Bronchial epithelial cell (primary cell): ENCODE measurements around the gene SPTBN4. TPM values are rescaled to one million over a fixed set of nuclear protein-coding genes. Genes with fewer than 3 reads are reported as not detected.
A peak's percentile ranks its signal among the peaks of the same experiment; 100 is the strongest.
"Not testable (repeated sequence)": the region's sequence is repeated elsewhere in the genome, so short reads cannot be mapped to it uniquely, and the experiment has no call there.

Experiments used
- DNase-seq: peaks from one replicate; pipeline ENCODE4 v3.0.0-alpha.2; 2010; ENCODE audit warnings: low read depth
- FAIRE-seq: peaks from 2 replicates; lab custom pipeline; 2011; peaks lifted over from hg19 to GRCh38; lab: Jason Lieb, UNC
- H3K27me3 ChIP-seq: 2 replicates; pipeline ENCODE4 v1.5.1; 2011; ENCODE audit warnings: low read length; ENCODE audit not compliant: control insufficient read depth, insufficient read depth
- H3K36me3 ChIP-seq: 2 replicates; pipeline ENCODE4 v1.5.1; 2011; ENCODE audit warnings: low read length; ENCODE audit not compliant: control insufficient read depth, insufficient read depth
- H3K4me3 ChIP-seq: 2 replicates; pipeline ENCODE4 v1.5.1; 2011; ENCODE audit warnings: mild to moderate bottlenecking, low read depth, low read length, control low read depth
- total RNA-seq: library from RNA; depleted of rRNA; stranded (reverse); fragments of >200 nt; gene quantifications from 2 replicates; pipeline ENCODE4 v1.2.1, GENCODE V29; 2014
- TF ChIP-seq, protein P1 (sequence below): IDR thresholded peaks from 2 replicates; pipeline ENCODE4 v1.5.1; 2011; ENCODE audit warnings: mild to moderate bottlenecking, moderate library complexity, low read length, control low read depth, inconsistent platforms; ENCODE audit not compliant: insufficient read depth, severe bottlenecking

The SPTBN4 gene
- total RNA-seq, 1 donor from 2014 or later, result 0.53 TPM

DNA sequence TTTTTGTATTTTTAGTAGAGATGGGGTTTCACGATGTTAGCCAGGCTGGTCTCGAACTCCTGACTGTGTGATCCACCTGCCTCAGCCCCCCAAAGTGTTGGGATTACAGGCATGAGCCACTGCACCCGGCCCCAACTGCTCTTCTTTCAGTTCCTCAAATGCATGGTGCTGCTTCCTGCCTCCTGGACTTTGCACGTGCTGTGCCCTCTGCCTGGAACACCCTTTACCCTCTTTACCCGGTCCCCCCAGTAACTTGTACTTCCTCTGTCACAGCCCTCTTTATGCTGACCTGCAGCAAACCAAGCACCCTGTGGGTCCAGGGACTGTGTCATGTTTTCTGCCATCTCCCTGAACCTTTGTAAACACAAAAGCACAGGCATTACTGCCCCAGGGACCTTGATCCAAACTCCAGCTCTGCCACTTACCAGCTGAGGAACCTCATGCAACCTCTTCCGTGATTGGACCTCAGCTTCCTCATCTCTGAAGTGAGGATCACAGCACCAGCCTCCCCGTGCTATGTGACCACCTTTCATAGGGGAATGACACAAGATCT is 5.1 kb upstream of the SPTBN4 start:
- no peak for FAIRE-seq
- TF ChIP-seq, protein P1, sequence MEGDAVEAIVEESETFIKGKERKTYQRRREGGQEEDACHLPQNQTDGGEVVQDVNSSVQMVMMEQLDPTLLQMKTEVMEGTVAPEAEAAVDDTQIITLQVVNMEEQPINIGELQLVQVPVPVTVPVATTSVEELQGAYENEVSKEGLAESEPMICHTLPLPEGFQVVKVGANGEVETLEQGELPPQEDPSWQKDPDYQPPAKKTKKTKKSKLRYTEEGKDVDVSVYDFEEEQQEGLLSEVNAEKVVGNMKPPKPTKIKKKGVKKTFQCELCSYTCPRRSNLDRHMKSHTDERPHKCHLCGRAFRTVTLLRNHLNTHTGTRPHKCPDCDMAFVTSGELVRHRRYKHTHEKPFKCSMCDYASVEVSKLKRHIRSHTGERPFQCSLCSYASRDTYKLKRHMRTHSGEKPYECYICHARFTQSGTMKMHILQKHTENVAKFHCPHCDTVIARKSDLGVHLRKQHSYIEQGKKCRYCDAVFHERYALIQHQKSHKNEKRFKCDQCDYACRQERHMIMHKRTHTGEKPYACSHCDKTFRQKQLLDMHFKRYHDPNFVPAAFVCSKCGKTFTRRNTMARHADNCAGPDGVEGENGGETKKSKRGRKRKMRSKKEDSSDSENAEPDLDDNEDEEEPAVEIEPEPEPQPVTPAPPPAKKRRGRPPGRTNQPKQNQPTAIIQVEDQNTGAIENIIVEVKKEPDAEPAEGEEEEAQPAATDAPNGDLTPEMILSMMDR, result no peak
- H3K36me3 ChIP-seq, result peaks cover 14% of the 10 kb centered on the region
- DNase-seq, result no peak
- H3K4me3 ChIP-seq, result no peak overlapping the region
- H3K27me3 ChIP-seq, result peaks cover 2% of the 10 kb centered on the region

DNA sequence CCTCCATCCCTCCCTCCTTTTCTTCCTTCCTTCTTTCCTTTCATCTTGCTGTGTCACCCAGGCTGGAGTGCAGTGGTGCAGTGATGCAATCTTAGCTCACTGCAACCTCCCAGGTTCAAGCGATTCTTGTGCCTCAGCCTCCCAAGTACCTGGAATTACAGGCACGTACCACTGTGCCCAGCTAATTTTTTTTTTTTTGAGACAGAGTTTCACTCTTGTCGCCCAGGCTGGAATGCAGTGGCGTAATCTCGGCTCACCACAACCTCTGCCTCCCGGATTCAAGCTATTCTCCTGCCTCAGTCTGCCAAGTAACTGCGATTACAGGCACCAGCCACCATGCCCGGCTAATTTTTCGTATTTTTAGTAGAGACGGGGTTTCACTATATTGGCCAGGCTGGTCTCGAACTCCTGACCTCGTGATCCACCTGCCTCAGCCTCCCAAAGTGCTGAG is 3.2 kb upstream of the SPTBN4 start:
- FAIRE-seq, H3K36me3 ChIP-seq, H3K27me3 ChIP-seq: not testable (repeated sequence)
- peak; percentile 74 for DNase-seq
- peak overlapping the region; percentile 81 for H3K4me3 ChIP-seq

DNA sequence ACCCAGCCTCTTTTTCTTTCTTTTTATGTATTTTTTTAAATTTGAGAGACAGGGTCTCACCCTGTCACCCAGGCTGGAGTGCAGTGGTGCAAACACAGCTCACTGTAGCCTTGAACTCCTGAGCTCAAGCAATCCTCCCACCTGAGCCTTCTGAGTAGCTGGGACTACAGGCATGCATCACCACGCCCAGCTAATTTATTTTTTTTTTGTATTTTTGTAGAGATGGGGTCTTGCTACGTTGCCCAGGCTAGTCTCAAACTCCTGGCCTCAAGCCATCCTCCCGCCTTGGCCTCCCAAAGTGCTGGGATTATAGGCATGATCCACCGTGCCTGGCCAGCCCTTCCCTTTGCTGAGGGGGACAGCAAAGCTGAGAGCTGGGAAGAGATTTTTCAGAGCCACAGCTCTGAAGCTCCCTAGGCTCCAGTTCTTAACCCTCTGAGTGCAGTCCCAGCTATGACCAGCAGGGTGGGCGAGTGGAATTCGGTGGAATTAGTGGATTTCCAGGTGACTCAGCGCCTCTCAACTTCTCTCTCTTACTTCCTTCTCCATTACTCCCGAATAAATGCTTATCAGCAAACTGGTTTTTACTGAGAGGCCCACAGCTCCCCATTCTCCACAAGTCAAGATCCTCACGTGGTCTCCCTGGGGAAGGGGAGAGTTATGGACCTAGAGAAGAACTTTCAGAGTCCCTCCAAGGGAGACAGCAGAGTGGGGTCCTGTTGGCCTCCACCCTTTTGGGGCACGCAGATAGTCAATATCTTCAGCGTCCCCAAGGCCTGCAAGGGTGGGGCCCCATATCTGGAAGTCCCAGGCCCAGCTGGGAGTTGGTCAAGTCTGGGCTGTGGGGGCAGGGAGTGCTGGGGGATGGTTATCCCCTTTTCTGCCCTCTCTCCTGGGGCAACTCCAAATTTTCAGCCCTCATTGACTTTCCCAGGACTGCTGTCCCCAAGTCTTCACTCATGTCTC is 2.5 kb upstream of the SPTBN4 start:
- DNase-seq, result peak; percentile 89
- Histone ChIP-seq H3K27me3 (peaks cover 2% of the 10 kb centered on the region), H3K36me3 (peaks cover 6% of the 10 kb centered on the region), H3K4me3 (peak overlapping the region; percentile 81)
- FAIRE-seq, result no peak
- TF ChIP-seq, protein P1, result peak; percentile 84

DNA sequence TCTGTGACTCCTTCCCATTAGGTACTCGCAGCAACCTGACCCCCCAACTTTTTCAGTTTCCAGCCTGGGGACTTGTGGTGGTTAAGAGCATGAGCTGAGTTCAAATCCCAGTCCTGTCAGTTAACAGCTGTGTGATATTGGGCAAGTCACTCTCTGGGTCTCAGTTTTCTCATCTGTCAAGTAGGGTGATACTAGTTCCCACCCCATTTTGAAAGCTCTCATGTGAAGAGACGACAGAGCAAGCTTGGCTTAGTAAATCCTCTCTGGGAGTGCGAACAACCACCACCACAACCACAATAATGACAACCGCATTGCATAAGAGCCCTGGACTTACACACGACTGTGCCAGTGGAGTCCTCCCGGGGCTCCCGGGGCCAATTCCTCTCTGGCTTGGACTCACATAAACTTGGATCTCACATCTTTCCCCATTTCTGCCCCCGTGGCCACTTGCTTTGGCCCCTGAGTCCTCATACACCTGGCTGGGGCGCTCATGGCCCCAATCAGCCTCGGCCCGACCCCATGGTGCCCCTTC is 1.7 kb upstream of the SPTBN4 start:
- DNase-seq (peak; percentile 58), FAIRE-seq (no peak)
- Histone ChIP-seq H3K4me3 (peak overlapping the region; percentile 81), H3K36me3 (peaks cover 4% of the 10 kb centered on the region), H3K27me3 (peaks cover 2% of the 10 kb centered on the region)
- TF ChIP-seq, protein P1, result no peak

DNA sequence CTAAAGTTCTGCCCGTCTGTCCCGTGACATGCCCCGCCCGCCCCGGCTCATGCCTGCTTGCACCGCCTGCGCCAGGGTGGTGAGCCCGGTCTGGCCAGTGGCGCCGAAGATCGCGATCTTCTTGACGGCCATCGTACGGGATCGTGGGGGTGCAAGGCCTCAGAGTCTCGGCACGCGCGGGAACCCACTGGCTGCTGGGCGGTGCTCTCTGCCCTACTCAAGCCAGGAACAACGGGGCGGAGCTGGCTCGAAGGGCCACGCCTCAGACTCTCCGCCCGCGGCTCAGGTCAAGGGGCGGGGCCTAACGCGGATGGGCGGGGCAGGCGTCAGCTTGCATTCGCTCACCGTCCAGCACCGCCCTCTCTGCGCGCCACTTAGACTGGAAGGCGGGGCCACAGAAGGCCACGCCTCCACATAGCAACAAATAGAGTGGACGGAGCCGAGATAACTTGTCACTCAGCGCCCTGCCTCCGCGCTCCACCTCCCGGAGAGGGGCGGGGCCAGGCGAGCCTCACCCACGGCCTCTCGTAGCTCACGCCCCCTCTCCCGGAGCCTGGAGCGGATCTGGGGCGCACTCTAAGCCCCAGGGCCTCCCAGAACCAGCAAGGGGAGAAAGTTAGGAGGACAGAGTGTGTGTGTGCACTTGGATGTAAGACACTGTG is 1.1 kb upstream of the SPTBN4 start, which contains the start of gene BLVRB:
BLVRB (minus strand) TSS at position 189 of the 662 bp plus-strand sequence; CDS start at position 132, 57 bp downstream.
- FAIRE-seq, result no peak
- Histone ChIP-seq H3K27me3 (peaks cover 2% of the 10 kb centered on the region), H3K4me3 (peak within 1 kb of the TSS; percentile 81), H3K36me3 (peaks cover 4% of the 10 kb centered on the region)
- DNase-seq, result peak; percentile 97
- TF ChIP-seq, protein P1, result no peak
